Bronchial epithelial cell (primary cell): ENCODE measurements around the gene ITGB1. TPM values are rescaled to one million over a fixed set of nuclear protein-coding genes. Genes with fewer than 3 reads are reported as not detected.
"Not testable (repeated sequence)": the region's sequence is repeated elsewhere in the genome, so short reads cannot be mapped to it uniquely, and the experiment has no call there.

Source experiments
- DNase-seq: peaks from one replicate; pipeline ENCODE4 v3.0.0-alpha.2; 2010; ENCODE audit warnings: low read depth
- FAIRE-seq: peaks from 2 replicates; lab custom pipeline; 2011; peaks lifted over from hg19 to GRCh38; lab: Jason Lieb, UNC
- H3K27me3 ChIP-seq: 2 replicates; pipeline ENCODE4 v1.5.1; 2011; ENCODE audit warnings: low read length; ENCODE audit not compliant: control insufficient read depth, insufficient read depth
- H3K36me3 ChIP-seq: 2 replicates; pipeline ENCODE4 v1.5.1; 2011; ENCODE audit warnings: low read length; ENCODE audit not compliant: control insufficient read depth, insufficient read depth
- H3K4me3 ChIP-seq: 2 replicates; pipeline ENCODE4 v1.5.1; 2011; ENCODE audit warnings: mild to moderate bottlenecking, low read depth, low read length, control low read depth
- CTCF ChIP-seq: IDR thresholded peaks from 2 replicates; pipeline ENCODE4 v1.5.1; 2011; ENCODE audit warnings: mild to moderate bottlenecking, moderate library complexity, low read length, control low read depth, inconsistent platforms; ENCODE audit not compliant: insufficient read depth, severe bottlenecking
- total RNA-seq: library from RNA; depleted of rRNA; stranded (reverse); fragments of >200 nt; gene quantifications from 2 replicates; pipeline ENCODE4 v1.2.1, GENCODE V29; 2014

ITGB1 gene
- total RNA-seq, 1 donor from 2014 or later: 1,469 TPM

GRCh38 chr10:32930036-32930435, 28.0 kb downstream of the ITGB1 start:
- no peak for DNase-seq
- Histone ChIP-seq H3K27me3 (no peaks in the 10 kb centered on the region), H3K36me3 (peaks cover 10% of the 10 kb centered on the region), H3K4me3 (no peak overlapping the region)
- FAIRE-seq: no peak
- no peak for TF ChIP-seq CTCF

- DNase-seq (no peak), FAIRE-seq (no peak)
- Histone ChIP-seq H3K27me3 (no peaks in the 10 kb centered on the region), H3K4me3 (no peak overlapping the region), H3K36me3 (peaks cover 10% of the 10 kb centered on the region)
- no peak for TF ChIP-seq CTCF
These were observed 28.4 kb downstream of the ITGB1 start for GRCh38 chr10:32929634-32930033.

DNA sequence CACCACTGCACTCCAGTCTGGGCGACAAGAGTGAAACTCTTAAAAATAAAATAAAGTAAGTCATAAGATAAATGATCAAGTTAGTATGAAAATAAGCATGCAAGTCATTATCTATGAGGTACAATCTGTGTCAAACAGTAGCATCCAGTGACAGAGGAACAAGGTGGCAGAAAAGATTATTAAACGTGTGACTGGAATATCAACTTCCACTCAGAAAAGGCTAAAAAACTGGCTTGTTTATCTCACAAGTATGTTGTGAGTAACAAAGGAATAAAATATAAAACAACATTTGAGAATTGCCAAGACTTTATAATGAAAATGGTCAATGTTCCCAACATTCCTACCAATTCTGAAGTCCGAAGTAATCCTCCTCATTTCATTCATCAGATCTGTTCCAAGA, 30.3 kb downstream of the ITGB1 start:
- FAIRE-seq (no peak), DNase-seq (no peak)
- no peaks in the 10 kb centered on the region for H3K27me3 ChIP-seq
- no peak for TF ChIP-seq CTCF
- H3K36me3 ChIP-seq: peaks cover 18% of the 10 kb centered on the region
- no peak overlapping the region for H3K4me3 ChIP-seq

- Histone ChIP-seq H3K36me3 (peaks cover 23% of the 10 kb centered on the region), H3K27me3 (no peaks in the 10 kb centered on the region), H3K4me3 (no peak overlapping the region)
- DNase-seq (no peak), FAIRE-seq (no peak)
- no peak for TF ChIP-seq CTCF
These were observed 34.2 kb downstream of the ITGB1 start for GRCh38 chr10:32923849-32924248.

DNA sequence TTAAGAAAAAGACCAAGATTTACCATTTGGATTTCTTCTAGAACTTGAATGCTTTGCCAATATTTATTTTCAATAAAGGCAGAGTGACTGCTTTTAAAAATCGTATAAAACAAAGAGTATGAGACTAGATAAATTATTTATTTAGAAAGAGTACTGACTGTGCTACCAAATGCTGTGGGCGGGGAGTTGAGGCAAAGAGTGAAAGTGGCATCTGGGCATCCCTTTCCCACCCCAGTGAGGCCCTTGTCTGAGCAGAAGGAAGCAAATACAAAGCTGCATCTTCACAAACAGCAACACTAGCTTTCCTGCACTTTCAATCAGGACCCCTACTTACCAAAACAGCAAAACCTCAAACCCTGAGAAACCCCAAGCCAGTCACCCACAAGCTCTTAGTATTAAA, 34.9 kb downstream of the ITGB1 start:
- no peak overlapping the region for H3K4me3 ChIP-seq
- no peak for FAIRE-seq
- no peak for TF ChIP-seq CTCF
- H3K27me3 ChIP-seq: no peaks in the 10 kb centered on the region
- DNase-seq: no peak
- H3K36me3 ChIP-seq: peaks cover 25% of the 10 kb centered on the region

DNA sequence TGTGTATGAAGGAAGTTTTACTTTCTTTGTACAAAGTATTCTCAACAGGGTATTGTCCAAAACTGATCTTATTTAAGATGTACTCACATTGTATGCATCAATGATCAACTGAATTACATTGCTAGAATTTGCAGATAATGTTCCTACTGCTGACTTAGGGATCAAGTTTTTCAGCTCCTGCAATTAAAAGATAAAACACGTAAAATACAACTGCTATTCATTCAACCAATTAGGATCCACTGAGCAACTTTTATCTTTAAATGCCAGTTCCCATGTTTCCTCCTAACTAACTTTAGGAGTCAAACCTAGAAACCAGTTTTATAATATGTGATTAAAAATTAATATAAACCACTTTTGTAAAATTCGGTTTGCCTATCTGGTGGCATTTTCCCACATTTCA, 35.9 kb downstream of the ITGB1 start:
- no peak for TF ChIP-seq CTCF
- no peak for DNase-seq
- no peak overlapping the region for H3K4me3 ChIP-seq
- no peak for FAIRE-seq
- H3K27me3 ChIP-seq: no peaks in the 10 kb centered on the region
- peaks cover 23% of the 10 kb centered on the region for H3K36me3 ChIP-seq

DNA sequence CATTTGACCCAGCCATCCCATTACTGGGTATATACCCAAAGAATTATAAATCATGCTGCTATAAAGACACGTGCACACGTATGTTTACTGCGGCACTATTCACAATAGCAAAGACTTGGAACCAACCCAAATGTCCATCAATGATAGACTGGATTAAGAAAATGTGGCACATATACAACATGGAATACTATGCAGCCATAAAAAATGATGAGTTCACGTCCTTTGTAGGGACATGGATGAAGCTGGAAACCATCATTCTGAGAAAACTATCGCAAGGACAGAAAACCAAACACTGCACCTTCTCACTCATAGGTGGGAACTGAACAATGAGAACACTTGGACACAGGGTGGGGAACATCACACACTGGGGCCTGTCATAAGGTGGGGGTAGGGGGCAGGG, 40.2 kb downstream of the ITGB1 start:
- H3K27me3 ChIP-seq, H3K4me3 ChIP-seq, H3K36me3 ChIP-seq, FAIRE-seq, DNase-seq: not testable (repeated sequence)
